ENCODE measurements around the gene BTN3A1.
A peak's percentile ranks its signal among the peaks of the same experiment; 100 is the strongest.
"Not testable (repeated sequence)": the region's sequence is repeated elsewhere in the genome, so short reads cannot be mapped to it uniquely, and the experiment has no call there.

Gene BTN3A1

DNA sequence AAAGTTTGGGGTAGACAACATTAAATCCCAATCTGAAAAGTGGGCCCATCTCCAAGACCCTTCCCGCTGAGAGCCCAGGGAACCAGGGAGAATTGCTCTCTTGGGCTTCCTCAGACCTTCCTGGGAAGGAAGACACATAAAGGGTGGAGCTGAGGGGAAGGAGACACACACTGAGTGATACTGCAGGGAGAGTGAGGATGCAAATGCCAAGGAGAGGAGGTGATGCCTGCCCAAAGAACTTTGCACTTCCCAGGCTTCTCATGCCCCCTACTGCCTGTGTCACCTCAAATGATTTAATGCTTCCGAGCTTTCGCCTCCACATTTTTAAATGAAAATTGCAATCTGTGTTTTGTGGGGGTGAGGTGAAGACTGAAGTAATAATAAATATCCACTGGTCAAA, 48.2 kb downstream of the BTN3A1 start:
- no peak for DNase-seq

DNA sequence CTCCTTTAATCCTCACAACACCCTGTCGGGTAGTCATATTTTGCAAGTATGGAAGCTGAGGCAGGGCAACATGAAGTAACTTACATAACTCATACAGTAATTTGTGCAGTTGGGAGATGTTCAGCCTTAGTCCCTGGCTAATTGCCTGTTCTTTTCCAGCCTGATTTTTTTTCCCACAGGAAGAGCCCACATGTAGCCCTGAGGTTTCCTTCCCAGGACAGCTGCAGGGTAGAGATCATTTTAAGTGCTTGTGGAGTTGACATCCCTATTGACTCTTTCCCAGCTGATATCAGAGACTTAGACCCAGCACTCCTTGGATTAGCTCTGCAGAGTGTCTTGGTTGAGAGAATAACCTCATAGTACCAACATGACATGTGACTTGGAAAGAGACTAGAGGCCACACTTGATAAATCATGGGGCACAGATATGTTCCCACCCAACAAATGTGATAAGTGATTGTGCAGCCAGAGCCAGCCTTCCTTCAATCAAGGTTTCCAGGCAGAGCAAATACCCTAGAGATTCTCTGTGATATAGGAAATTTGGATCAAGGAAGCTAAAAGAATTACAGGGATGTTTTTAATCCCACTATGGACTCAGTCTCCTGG, 50.7 kb downstream of the BTN3A1 start:
- DNase-seq: no peak

DNA sequence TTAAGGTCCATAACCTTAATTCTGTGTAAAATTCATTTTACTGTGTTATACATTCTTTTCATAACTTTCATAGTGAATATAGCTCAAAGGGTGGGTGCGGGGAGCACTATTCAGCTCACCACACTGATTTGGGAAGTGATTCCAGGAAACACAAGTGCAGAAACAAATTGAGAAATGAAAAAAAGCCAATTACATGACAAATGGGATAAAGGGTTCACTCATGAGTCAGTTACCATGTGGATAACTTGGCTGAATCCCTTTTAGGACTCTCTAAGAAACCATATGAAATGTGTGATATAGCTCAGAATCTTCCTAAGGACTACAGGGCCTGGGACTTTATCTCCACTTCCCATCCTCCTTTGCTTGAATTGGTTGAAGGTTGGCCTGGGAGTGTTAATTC, 52.6 kb downstream of the BTN3A1 start:
- no peak for DNase-seq

DNA sequence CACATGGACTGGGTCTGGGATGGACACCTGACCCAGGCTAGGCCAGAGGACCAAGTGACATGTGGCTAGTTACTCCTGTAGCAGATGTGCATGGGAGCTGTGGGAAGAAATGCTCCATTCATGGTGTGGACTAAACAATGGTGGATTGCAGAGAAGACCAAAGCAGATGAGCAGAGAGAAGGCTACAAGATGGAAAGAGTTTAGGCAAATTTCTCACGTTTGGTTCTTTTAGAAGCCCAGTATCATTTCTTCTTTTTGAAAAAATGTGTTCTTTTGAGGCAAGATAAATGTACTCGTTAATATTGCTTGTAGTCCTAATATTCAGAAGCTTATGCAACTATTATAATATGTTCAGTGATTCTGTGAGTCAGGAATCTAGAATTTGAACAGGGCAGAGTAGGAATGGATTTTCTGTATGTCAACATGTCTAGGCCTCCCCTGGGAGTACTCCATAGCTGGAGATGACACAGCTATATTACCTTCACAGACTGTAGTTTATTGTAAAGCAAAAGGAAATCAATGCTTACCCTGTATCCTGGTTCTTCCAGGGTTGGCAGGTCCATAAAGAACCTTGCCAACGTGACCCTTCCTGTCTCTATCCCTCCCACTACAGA, 53.4 kb downstream of the BTN3A1 start:
- DNase-seq: no peak

DNA sequence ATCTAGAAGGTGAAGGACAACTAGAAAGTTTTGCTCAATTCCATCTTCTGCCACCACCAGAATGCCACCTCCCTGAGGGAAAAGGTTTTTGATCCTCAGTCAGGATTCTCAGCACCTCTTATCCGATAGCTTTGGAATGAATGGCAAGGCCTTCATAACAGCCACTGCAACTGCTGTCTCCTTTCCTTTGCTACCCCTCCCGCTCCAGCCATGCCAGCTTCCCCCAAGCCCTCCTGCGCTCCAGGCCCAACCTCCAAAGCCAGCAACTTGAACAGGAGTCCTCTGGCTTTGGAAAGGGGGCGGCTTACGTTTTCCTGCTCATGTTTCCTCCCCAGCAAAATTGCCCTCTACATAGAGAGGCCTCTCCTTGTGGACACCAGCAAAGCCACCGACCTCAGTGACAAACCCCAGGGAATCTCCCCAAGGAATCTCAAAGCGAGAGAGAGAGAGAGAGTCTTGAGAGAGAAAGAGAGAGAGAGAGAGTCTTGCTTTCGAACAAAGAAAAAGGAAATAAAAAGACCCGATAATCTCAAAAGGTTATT, 55.3 kb downstream of the BTN3A1 start:
- peak; percentile 70 for DNase-seq

DNA sequence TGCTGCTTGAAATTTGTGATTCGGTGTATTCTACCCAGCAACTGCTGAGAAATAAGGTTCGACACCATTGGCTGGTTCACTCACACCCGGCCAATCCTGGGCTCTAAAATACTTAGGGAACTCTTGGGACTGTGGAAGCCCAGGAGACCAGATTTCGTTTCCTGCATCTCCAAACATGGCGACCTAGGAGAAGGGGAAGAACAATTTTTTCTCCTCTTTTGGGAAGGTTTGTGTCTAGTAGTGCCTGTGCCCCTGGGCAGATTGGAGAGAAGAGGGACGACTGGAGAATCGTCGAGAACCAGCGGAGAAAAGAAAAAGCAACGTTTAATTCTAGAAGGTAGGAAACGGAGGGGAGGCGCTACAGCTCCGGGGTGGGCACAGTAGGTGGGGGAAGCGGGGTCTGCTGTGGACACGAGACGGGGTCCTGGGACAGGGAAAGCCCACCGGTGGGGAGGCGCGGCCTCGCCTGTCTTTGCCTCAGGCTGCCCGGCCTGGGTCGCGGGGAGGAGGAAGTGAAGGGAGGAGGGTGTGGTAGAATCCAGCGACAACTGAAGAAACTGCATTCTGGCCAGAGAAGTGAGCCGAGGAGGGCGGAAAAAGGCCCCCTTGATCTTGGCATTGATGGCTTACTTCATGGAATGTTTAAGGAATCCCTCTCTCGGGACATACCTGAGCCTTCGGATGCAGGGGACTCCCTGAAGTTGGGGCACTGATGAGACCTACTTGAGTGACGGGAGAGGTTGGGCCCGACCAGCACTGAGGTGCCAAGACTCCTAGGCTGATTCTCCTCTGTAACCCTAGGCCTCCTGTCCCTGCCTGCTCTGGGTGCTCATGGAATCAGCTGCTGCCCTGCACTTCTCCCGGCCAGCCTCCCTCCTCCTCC, 56.0 kb downstream of the BTN3A1 start, which contains the start of gene BTN2A1:
BTN2A1 (plus strand) TSS at position 150 of the 883 bp plus-strand sequence; CDS start at position 832, 682 bp downstream.
- peak; percentile 93 for DNase-seq

DNA sequence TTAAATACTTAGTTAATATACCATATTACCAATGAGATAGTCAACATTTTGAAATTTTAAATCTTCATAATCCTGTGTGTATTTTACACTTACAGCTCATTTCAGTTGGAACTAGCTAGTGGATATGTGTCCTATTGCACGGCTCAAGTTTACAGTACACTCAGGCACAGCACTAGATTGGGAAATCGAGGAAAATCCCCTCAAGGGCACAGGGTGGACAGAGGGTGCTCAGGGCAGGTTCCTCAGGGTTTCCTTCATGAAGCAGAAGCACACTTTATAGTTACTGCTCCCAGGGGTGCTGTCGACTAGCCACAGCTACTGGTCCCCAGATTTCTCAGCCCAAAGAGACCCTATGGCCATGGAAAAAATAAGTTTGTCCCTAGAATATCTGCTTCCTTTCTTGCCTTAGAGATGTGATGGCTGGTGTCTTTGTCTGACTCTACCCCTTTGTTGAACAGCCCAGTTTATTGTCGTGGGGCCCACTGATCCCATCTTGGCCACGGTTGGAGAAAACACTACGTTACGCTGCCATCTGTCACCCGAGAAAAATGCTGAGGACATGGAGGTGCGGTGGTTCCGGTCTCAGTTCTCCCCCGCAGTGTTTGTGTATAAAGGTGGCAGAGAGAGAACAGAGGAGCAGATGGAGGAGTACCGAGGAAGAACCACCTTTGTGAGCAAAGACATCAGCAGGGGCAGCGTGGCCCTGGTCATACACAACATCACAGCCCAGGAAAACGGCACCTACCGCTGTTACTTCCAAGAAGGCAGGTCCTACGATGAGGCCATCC, 57.1 kb downstream of the BTN3A1 start:
- no peak for DNase-seq

DNA sequence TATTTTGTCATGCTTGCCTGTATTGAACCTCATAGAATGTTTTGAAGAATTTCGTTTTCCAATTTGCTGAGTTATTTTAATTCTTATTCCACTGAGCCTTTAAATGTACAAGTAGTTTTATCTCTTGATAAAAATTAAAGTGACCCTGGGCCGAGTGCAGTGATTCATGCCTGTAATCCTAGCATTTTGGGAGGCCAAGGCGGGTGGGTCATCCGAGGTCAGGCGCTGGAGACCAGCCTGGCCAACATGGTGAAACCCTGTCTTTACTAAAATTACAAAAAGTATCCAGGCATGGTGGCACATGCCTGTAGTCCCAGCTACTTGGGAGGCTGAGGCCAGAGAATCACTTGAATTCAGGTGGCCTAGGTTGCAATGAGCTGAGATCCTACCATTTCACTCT, 59.3 kb downstream of the BTN3A1 start:
- DNase-seq: not testable (repeated sequence)

DNA sequence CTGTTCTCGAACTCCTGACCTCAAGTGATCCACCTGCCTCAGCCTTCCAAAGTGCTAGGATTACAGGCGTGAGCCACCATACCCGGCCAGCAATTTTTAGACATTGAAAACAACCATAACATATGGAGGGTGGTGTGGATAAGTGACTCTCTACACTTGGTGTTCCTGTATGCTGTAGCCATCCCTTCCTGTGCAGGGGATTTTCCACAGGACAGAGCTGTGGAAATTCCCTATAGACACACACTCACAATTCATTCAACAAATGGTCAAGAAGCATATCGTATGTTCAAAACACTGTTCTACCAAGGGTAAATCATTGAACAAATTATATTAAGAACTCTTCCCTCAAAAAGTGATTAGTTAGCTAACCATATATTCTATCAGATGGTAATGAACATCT, 61.9 kb downstream of the BTN3A1 start:
- DNase-seq: no peak

DNA sequence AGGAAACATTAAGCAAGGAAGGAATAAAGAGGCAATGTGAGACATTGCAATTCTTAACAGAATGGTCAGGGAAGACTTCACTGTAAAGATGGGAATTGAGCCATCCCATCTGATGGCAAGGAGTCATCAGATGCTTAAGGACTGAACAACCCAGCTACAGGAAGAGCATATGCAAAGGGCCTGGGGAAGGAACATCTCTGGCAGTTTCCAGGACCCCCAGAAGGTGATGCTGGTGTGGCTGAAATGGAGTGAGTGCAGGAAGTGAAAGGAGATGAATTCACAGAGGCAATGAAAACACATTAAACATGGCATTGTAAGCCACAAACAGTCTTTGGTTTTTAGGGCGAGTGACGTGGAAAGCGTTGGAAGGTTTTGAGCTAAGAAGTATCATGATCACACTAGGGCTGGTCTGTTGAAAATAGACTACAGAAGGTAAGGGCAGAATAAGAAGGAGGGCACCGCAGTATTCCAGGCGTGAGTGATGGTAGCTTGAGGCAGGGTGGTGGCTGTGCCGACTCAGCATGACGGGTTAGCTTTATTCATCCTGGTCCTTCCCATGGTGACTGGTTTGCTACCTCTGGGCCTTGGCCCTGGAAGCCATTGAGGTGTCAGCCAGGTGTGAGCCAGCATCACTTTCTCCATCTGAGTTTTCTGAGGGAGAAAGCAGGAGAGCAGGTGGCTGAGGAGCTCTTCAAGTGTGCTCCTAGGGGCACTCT, 62.5 kb downstream of the BTN3A1 start:
- DNase-seq: no peak
